NCI-H2171 treated with DMSO at 0.1 percent for 48 hours (cell line): ENCODE results near the gene DYNC1LI1.
A peak's percentile ranks its signal among the peaks of the same experiment; 100 is the strongest.

Experiments used
- DNase-seq: peaks from one replicate; lab custom pipeline; 2025; lab: John Stamatoyannopoulos, UW

DYNC1LI1 gene

DNA sequence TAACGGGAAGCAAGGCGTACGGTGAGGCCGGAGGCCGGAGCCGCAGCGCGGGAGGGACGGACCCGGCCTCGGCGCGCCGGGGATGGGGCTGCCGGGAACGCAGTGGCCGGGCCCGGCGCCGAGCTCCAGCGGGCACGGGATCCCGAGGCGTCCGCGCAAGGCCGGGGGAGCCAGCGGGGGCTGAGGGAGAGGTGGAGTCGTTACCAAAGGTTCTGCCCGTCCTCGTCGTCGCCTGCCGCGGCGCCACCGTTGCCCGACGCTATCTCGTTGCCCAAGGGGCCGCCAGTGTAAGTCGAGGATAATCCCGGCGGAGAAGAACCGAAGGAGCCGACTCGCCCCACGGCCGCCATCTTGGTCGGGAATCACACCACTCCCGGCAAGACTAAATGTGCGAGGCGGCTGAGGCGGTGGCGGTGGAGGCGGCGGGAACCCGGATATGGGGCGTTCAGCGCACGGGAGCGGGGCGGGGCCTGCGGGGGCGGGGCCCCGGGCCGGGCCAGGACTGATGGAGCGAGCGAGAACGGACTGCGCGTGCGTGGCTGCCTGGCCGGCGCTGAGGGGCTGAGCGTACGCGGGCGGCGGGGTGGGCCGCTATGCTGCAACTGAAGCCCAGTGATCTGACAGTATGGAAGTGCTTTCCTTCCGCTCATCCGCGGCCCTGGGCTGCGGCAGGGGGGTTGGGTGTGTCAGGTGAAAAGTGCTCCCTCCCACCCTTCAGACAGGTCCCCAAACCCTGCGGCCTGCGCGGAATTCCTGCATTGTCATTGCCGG is at the start of gene DYNC1LI1:
Gene DYNC1LI1 (minus strand): TSS at position 438 of the 771 bp plus-strand sequence. CDS start 88 bp downstream, at position 350.
- peak; percentile 88 for DNase-seq

DNA sequence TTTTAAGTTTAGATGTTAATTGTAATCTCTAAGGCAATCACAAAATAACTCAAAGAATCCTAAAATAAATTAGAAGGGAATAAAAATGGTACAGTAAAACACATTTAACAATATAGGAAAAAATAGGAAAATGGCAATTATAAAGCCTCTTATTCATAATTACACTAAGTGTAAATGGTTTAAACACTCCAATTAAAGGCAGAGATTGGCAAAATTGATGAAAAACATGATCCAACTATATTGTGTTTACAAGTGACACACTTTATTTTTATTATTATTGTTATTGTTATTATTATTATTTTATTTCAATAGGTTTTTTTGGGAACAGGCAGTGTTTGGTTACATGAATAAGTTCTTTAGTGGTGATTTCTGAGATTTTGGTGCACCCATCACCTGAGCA is 48.7 kb upstream of the DYNC1LI1 start:
- DNase-seq = no peak

DNA sequence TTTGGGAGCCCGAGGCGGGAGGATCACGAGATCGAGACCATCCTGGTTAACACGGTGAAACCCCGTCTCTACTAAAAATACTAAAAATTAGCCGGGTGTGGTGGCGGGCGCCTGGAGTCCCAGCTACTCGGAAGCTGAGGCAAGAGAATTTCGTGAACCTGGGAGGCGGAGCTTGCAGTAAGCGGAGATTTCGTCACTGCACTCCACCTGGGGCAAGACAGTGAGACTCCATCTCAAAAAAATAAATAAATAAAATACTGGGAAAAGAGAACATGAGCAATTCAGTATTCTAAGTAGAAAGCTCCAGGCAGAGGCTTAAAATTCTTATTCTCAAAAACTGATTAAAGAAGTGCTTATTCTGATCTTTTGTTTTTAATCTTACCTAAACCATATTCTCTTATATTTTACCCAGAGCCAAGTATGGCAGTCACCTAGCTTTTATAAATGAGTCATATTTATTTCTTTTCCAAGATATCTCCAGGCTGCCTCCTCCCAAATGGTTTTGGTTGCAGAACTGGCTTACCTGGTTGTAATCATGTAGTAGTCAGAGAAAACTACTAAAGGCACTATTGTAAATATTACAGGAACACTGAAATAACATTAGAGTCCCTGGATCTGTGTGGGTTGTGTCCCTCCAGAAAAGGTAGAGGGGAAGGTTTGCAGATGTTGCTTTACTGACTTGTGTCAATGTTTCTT is 45.8 kb upstream of the DYNC1LI1 start:
- DNase-seq = no peak

DNA sequence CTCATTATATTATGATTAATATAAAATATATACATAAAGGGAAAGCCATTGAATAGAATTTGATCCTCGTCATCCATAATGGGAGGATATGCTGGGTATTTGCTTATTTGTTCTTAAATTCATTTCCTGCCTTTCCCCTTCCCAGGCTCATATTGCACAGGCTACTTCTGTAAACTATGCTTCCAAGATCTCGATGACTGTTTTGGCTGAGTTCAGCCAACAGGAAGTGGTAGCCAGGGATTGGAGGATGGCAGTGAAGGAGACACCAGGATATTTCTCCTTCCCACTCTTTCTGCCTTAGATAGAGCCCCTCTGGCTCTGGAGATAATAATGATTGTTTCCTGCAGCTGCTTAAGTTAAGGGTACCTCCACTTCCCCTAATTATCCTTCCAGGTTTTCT is 44.3 kb upstream of the DYNC1LI1 start:
- DNase-seq = no peak

DNA sequence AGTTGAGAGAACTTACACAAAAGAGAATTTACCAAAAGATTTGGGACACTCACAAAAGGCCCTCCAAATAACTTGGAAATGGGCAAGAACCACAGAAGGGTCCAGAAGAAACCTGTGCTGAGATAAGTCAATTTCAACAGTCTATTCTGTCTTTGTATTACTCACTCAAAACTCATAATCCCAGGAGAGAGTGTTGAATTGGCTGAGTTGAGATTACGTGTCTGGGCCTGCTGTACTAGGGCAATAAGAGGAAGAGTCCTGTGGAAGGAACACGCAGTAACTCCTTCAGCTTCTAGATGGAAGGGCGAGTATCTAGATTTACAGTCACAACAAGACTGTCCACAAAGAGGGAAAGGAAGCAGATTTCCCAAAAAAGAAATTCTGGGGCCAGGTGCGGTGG is 42.5 kb upstream of the DYNC1LI1 start:
- no peak for DNase-seq

DNA sequence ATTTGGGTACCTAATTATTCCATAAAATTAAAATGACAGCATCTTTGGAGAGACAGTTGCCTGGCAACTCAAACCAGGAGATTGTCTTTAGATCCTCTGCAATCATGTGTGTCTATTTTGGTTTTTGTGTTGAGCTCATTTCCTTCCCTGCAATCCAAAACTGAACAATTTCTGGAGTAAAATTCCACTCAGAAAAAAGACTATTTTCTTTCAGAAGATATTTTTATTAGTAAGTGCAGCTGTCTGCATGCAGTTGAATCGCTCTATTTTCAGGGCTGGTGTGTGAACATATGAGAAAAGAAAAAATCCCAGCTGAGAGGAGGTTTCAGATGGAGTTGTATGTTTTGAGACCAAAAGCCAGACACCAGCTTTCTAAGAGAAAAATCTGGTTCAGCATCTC is 41.9 kb upstream of the DYNC1LI1 start:
- no peak for DNase-seq

DNA sequence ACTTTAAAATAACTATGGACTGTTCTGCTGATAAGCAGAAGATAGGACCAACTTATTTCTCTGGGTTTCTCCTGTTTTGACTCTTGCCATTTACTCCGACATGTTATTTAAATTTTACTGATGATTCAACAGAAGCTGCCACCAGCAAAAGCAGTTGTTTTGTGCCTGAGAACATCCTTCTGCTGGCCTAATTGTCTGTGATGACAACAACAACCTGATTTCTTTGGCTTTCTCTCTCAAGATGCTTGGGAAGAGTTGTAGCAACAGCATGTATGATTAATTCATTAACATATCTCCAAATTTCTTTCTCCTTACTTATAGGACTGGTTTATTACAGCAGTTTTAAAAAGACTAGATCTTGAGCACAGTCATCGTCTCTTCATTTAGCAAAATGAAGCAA is 36.9 kb upstream of the DYNC1LI1 start:
- DNase-seq = no peak

DNA sequence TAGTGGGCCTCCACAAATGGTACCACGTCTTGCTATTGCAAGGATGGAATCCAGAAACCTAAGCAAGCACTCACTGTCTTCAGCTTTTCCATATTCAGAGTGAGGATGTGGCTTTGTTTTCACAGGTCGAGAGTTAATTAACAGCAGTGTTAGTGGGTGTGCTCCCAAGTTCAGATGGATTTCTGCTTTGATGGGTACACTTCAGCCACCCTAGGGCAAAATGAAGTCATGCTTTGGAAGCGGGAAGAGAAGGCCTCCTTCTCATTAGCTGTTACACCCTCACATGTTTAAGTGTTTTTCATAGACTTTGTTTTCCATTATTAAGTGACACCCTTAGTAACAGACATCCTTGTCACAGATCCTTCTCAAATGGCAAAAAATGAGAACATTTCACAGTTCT is 36.3 kb upstream of the DYNC1LI1 start:
- DNase-seq = no peak

DNA sequence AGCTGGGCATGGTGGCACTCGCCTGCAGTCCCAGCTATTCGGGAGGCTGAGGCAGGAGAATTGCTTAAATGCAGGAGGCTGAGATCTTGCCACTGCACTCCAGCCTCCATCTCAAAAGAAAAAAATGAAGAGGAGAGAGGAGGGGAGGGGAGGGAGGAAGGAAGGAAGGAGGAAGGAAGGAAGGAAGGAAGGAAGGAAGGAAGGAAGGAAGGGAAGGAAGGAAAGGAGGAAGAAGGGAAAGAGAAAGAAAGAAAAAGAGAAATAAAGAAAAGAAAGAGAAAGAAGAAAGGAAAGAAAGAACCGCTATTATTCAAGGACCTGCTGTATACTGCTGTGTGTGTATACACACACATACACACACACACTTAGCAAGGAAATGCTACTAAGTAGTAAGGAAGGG is 35.6 kb upstream of the DYNC1LI1 start:
- no peak for DNase-seq

DNA sequence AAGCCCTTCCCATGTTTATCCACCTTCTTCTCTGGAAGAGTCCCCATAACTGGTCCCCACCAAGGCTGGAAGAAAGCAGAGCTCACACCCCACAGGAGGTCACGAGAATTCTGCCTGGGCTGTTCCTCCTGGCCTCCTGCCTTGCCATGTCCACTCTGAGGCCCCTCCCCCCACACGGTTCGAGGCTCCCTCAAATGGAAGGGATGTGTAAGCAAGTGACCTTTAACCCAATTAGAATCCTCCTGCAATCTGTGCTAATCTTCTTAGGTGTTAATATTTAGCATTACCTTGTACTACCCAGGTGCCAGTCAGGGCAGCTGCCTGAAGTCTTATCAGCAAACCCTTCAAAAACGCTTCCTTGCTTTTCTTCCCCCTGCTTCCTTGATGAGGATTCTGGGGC is 32.4 kb upstream of the DYNC1LI1 start:
- DNase-seq = no peak

DNA sequence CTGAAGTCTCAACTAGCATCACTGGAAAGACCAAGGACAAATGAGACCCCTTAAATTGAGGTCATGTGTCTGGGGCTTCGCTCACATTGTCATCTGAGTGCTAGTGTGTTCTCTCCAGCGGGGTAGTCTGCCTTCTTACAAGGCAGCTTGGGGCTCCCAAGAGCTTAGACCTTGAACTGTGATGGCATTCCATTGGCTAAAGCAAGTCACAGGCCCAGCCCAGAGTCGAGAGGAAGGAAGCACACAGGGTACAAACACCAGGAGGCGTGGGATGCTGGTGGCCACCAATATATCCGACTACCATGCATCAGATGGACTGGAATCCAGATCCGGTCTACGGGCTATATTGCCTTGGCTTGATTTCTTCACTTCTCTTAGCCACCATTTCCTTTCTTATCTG is 31.5 kb upstream of the DYNC1LI1 start:
- no peak for DNase-seq

DNA sequence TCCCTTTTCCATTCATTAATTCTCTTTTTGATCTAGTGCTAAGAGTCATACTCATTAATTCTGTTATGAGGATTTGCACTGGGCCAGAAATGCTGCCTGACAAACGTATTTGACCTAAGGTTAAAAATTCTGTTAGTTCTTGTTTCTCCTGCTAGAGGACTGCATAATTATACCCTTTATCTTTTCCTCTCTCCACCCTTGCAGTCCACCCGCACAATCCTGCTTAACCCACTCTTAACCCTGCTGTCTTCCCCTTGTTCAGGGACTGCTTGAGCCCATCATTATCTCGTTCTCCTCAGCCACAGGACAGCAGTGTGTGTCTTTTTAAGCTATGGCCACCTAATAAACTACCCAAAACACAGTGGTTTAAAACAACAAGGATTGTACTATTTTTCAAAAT is 31.1 kb upstream of the DYNC1LI1 start:
- DNase-seq = no peak

DNA sequence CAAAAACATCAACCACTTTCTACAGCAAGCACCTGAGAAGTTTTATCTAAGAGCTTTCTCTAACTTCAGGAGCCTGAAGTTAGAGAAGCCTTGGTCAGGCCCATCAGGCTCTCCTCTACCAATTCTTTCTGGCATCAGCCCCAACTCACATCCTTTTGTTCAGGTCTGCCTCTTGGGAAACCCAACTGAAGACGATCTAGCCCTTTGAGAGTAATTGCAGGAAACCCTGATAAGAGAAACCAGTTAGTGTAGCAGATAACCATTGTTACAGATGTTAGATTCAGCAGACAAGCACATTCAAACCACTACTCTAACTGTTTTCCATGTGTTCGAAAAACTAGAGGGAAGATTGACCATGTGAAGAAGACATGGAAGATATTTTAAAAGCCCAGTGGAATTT is 27.0 kb upstream of the DYNC1LI1 start:
- DNase-seq = no peak

DNA sequence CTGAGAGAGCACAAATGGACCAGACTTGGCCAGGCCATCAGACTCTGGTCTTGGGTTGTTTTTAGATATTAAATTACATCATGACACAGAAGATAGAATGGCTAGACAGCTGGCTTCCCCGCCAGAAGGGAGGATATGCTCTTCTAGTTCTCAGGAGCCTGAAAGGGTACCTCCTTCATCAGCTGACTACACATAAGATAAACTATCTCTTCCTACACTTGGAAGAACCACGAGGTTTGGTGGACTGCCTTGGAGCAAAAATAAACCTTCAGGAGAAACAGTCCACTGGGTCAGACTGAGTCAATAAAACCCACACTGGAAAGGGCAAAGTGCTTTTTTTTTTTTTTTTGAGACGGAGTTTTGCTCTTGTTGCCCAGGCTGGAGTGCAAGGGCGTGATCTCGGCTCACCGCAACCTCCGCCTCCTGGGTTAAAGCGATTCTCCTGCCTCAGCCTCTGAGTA is 26.3 kb upstream of the DYNC1LI1 start:
- DNase-seq = peak; percentile 52

DNA sequence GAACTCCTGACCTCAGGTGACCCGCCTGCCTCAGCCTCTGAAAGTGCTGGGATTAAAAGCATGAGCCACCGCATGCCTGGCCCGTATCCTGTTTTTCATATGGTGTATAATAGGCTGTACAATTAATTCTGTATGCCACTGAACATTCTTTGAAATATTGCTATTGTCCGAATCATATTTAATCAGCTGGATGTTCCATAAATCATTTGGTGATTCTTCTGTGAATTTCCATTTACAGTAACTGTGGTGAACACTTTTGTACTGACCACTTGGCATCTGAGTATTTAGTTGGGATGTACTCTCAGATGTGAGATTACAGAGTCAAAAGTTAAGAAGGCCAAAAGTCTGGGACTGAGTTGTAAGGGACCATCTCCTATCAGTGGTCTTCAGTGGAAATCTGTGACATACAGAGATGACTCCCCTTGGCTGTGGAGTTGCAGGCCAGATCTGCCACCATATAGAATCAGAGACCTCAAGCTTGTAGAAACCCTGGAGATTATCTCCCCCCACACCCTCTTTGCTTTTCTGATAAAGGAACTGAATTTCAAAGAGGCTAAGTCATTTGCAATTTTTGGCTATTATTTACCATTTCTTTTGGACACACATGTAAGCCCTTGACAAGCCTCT is 25.7 kb upstream of the DYNC1LI1 start:
- no peak for DNase-seq

DNA sequence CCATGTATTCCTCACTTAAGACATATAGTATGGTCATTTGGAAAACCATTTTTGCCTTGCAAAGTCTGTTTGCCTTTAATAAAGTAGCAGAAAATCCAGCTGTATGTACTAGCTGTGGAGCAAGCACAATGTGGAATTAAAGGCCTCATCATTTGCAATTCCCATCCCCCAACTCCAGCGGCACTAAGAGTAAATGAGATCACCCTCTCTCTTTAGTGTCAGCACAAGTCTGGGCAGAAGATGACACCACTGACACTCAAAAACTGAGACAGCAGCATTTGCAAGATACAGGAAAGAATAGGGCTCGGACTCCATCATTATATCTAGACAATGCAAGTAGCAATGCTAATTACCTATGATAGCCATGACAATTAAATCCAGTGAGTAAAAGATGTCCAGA is 24.7 kb upstream of the DYNC1LI1 start:
- DNase-seq = peak; percentile 29

DNA sequence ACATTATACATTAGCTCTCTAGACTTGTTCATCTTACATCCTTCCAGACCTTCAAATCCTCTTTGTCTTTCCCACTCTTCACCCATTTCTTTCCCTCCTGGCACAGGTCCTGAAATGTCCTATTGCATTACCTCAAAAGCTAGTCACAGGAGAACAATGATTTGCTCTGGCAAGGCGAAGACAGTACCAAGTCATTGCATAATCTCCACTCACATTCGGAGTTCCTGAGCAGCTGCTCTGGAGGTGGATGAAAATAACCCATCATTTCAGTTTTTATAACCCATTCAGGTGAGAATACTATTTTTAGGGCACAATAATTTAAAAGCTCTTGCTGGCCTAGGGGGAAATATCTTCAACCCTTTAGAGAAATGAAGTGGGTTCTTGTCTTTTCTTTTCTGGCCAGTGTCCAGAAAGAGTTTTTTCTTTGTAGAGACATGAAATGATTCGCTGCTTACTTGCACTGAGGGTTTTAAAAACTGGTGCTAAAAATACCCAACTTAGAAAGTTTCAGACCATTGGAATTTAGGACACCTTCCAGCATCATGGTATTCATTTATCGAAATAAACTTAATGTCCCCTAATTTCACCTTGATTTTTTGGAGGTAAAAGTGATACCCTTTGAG is 23.4 kb upstream of the DYNC1LI1 start:
- no peak for DNase-seq

DNA sequence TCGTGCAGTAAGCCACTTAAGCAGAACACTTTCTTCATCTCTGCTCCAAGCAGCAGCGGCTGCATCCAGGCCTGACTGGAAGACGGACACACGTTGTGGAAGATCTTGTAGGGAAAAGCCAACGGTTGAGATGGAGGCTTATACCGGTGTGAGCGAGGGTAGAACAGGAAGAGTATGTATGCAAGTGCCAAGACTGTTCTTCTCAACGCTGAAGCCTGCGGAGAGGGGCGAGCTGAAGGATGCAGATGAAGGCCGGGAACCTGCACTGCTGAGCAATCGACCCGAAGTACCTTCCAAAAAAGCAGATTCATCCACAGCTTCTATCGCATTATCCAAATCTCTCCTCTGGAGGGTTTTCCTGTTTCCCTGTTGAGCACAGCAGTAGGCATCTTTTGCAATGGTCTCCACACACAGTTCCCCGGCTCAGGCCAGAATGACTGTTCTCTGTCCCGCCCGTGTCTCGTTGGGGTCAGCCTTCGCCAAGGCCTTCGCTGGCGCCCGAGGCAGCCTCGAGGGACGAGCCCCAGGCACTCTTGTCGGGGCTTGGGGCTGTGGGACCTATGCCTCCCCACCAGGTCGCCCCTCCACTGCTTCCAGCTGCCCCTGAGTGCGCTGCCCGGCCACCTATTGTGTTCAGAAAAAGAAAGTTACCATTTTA is 22.2 kb upstream of the DYNC1LI1 start:
- no peak for DNase-seq

DNA sequence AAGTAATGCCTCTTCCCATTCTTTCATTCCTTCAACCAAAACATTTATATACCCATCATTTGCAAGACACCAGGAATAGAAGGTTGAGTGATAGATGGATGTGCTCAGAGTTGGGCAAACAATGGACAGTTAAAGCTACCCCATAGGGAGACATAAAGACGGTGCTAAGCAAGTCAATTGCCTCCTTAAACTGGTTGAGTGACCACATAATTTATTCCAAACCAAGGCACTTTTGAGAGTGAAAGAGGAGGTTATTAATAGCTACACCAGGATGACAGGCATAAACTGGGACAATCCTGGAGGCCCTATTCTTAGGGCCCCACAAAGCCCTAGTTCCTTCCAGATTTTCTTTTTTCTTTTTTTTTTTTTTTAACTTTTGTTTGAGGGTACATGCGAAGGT is 21.4 kb upstream of the DYNC1LI1 start:
- DNase-seq = no peak

DNA sequence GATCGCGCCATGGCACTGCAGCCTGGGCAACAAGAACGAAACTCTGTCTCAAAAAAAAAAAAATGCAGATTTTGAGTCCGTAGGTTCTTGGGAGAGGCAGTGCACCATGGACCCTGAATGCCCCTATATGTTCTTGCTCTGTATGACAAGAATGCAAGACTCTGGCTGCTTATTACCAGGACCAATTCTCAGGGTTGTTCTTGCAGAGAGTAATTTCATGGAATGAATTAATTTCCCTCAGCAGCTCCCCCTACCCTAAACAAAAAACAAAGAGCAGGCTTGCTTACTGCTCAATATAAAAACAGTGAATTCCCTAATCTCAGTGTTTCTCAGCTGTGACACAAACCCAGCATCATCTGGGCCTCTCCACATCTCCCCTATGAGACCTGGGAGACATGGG is 20.5 kb upstream of the DYNC1LI1 start:
- no peak for DNase-seq

DNA sequence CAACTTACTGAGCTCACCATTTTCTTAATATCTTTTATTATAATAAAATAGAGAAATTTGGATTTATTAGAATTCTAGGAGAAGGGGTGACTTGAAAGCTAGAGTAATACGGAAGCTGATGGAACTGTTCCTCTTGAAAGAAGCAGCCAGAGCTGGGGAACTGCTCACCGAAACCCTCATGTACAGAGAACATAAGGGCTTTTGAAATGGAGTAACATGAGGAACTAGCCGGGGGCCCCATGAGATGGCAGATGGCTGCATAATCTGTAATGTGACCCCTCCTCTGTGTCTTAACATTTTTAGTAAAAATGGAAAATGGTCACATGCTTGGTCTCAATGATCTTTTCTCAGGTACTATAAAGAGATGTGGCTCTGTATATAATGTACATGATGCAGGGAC is 15.7 kb upstream of the DYNC1LI1 start:
- peak; percentile 85 for DNase-seq

DNA sequence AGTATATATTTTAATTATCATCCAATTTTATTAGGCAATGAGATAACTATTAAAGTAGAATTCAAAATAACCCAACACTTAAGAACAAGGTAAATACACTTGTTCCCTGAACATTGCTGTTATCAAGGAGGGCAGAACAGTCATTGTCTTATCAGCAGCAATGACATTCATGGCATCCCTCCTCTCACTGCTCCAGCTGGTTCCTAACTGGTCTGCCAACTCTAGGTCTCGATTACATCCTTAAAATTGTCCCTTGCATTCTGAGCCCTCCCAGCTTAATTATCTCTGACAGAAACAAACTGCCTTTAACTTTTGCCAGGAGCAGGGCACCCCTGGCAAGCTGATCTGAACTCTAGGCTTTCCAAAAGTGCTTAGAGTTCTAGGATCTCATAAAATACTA is 14.0 kb upstream of the DYNC1LI1 start:
- DNase-seq = peak; percentile 65
